CD4-positive, alpha-beta memory T cell (primary cell): ENCODE measurements around the gene PRKAG3. TPM values are rescaled to one million over a fixed set of nuclear protein-coding genes. Genes with fewer than 3 reads are reported as not detected.

Source experiments
- CTCF ChIA-PET: fragments of 350-600 bp; sonication (Branson Sonifier 250); formaldehyde crosslinking; loops from one replicate; lab custom pipeline; 2021; ENCODE audit warnings: inconsistent platforms; ENCODE audit not compliant: partially characterized antibody; lab: Charles Lee
- POLR2A ChIA-PET: fragments of 350-600 bp; sonication (Branson Sonifier 250); formaldehyde crosslinking; loops from one replicate; lab custom pipeline; 2021; ENCODE audit not compliant: partially characterized antibody; lab: Charles Lee
- DNase-seq, 5 donors: peaks; one replicate each; pipeline versions ENCODE4 v3.0.0 to v3.0.0-alpha.2; 2020 to 2022; ENCODE audit warnings: mixed read lengths in 1 of 5
- H3K27ac ChIP-seq: one replicate; pipeline ENCODE4 v1.7.0; 2013; ENCODE audit warnings: low read depth, low read length
- H3K27me3 ChIP-seq: 2 replicates; pipeline ENCODE4 v1.7.0; 2013; ENCODE audit warnings: mild to moderate bottlenecking, low read length, moderate library complexity; ENCODE audit not compliant: insufficient read depth
- H3K36me3 ChIP-seq: 2 replicates; pipeline ENCODE4 v1.7.0; 2013; ENCODE audit warnings: mild to moderate bottlenecking, low read length, moderate library complexity; ENCODE audit not compliant: insufficient read depth
- H3K4me1 ChIP-seq: 2 replicates; pipeline ENCODE4 v1.7.0; 2013; ENCODE audit warnings: mild to moderate bottlenecking, low read length, moderate library complexity; ENCODE audit not compliant: insufficient read depth
- H3K4me3 ChIP-seq, 2 donors: one replicate each; pipeline ENCODE4 v1.7.0; 2013; ENCODE audit warnings: low read length in 2 of 2, mild to moderate bottlenecking in 1 of 2
- H3K9me3 ChIP-seq, 2 donors: one replicate each; pipeline ENCODE4 v1.7.0; 2013; ENCODE audit warnings: low read length in 2 of 2, control low read depth in 1 of 2; ENCODE audit not compliant: control insufficient read depth in 1 of 2
- H3K27ac Mint-ChIP-seq, 7 donors: one replicate each; pipeline ENCODE4 v1.8.0; 2020 to 2021; ENCODE audit warnings: mixed read lengths in 7 of 7, mild to moderate bottlenecking in 6 of 7, inconsistent platforms in 3 of 7, moderate library complexity in 3 of 7
- H3K27me3 Mint-ChIP-seq, 2 donors: one replicate each; pipeline ENCODE4 v1.8.0; 2020 to 2021; ENCODE audit warnings: mixed read lengths in 2 of 2
- H3K36me3 Mint-ChIP-seq, 2 donors: one replicate each; pipeline ENCODE4 v1.8.0; 2020 to 2021; ENCODE audit warnings: mixed read lengths in 2 of 2, inconsistent platforms in 1 of 2, mild to moderate bottlenecking in 1 of 2
- H3K4me1 Mint-ChIP-seq, 4 donors: one replicate each; pipeline ENCODE4 v1.8.0; 2020 to 2021; ENCODE audit warnings: mixed read lengths in 4 of 4, mild to moderate bottlenecking in 1 of 4
- H3K4me3 Mint-ChIP-seq, 8 donors: one replicate each; pipeline ENCODE4 v1.8.0; 2020 to 2021; ENCODE audit warnings: mixed read lengths in 8 of 8, mild to moderate bottlenecking in 7 of 8, moderate library complexity in 6 of 8, inconsistent platforms in 3 of 8
- H3K9me3 Mint-ChIP-seq, 8 donors: one replicate each; pipeline ENCODE4 v1.8.0; 2020 to 2021; ENCODE audit warnings: mixed read lengths in 8 of 8, mild to moderate bottlenecking in 5 of 8, inconsistent platforms in 3 of 8, moderate library complexity in 1 of 8
- intact Hi-C: fragments of 100-400 bp; cut with micrococcal nuclease; formaldehyde crosslinking; loops from one replicate; pipeline ENCODE4 v1.15.1; 2023
- polyA plus RNA-seq, 2 donors: library from polyadenylated mRNA; unstranded; fragments of 300-500 nt; fragmentation: Illumina TruSeq; gene quantifications; one replicate each; pipeline ENCODE4 v1.2.3, GENCODE V29; 2021
- total RNA-seq, 2 experiments: library from RNA; stranded (reverse); gene quantifications; one replicate each; pipeline ENCODE4 v1.2.3, GENCODE V29; 2021

The PRKAG3 gene
- total and polyA plus RNA-seq, 4 experiments from 2014 or later: not detected

GRCh38 chr2:218878486-218878885 is 46.9 kb upstream of the PRKAG3 start:
- ChIA-PET CTCF (interaction anchor here (5.0 to 16.6 kb wide), 4 partner anchors 9 to 30 kb away, joined by 36 to 1167 read pairs (median 89); no protein-coding TSS in a partner anchor), POLR2A (interaction anchor here (16.5 kb wide), 1 partner anchor 17 kb away, joined by 667 read pairs; no protein-coding TSS in a partner anchor)
- H3K27me3 Mint-ChIP-seq: peaks cover 11 to 16% of the 10 kb centered on the region in 2 donors
- H3K27ac ChIP-seq: no peak overlapping the region
- intact Hi-C loops: no loop called here
- no peak overlapping the region for H3K4me3 ChIP-seq
- H3K4me1 Mint-ChIP-seq: peaks cover 31 to 62% (median 44%) of the 10 kb centered on the region in 4 donors
- H3K27ac Mint-ChIP-seq: peak overlapping the region in 1 of 7 donors; percentile 79
- no peak for DNase-seq
- H3K27me3 ChIP-seq: peaks cover 11% of the 10 kb centered on the region
- H3K36me3 Mint-ChIP-seq: peaks cover 0 to 6% of the 10 kb centered on the region in 2 donors
- no peaks in the 10 kb centered on the region for H3K36me3 ChIP-seq
- H3K4me1 ChIP-seq: peaks cover 52% of the 10 kb centered on the region
- H3K9me3 Mint-ChIP-seq: no peaks in the 10 kb centered on the region
- no peaks in the 10 kb centered on the region for H3K9me3 ChIP-seq
- peak overlapping the region in 1 of 8 donors; percentile 44 for H3K4me3 Mint-ChIP-seq

- H3K27ac Mint-ChIP-seq: peak overlapping the region in 2 of 7 donors; percentile 12 to 79
Measured at GRCh38 chr2:218877891-218878290, 46.3 kb upstream of the PRKAG3 start.

GRCh38 chr2:218877331-218877730 is 45.7 kb upstream of the PRKAG3 start:
- no peak for DNase-seq
- ChIA-PET CTCF (interaction anchor here (0.7 to 16.6 kb wide), 11 partner anchors 10 to 277 kb away, joined by 3 to 1167 read pairs (median 10); partner anchors contain the start of genes BCS1L and ZNF142), POLR2A (interaction anchor here (0.9 to 16.5 kb wide), 3 partner anchors 10 to 167 kb away, joined by 4 to 667 read pairs (median 4); partner anchors contain the start of gene TTLL4)
- H3K27ac Mint-ChIP-seq: peak overlapping the region in 5 of 7 donors; percentile 42 to 81 (median 65)
- H3K36me3 Mint-ChIP-seq: peaks cover 0 to 6% of the 10 kb centered on the region in 2 donors
- H3K4me3 Mint-ChIP-seq: peak overlapping the region in 1 of 8 donors; percentile 20
- H3K4me1 Mint-ChIP-seq: peaks cover 26 to 61% (median 40%) of the 10 kb centered on the region in 4 donors
- peaks cover 55% of the 10 kb centered on the region for H3K4me1 ChIP-seq
- H3K4me3 ChIP-seq: no peak overlapping the region
- peaks cover 20% of the 10 kb centered on the region for H3K27me3 ChIP-seq
- H3K9me3 Mint-ChIP-seq: no peaks in the 10 kb centered on the region
- no peaks in the 10 kb centered on the region for H3K9me3 ChIP-seq
- H3K27me3 Mint-ChIP-seq: peaks cover 16 to 24% of the 10 kb centered on the region in 2 donors
- H3K36me3 ChIP-seq: no peaks in the 10 kb centered on the region
- no peak overlapping the region for H3K27ac ChIP-seq
- intact Hi-C loops: no loop called here

More at GRCh38 chr2:218877891-218878290, 46.3 kb upstream of the PRKAG3 start:
- no peak overlapping the region for H3K4me3 ChIP-seq
- ChIA-PET CTCF (interaction anchor here (5.0 to 16.6 kb wide), 4 partner anchors 9 to 30 kb away, joined by 36 to 1167 read pairs (median 89); no protein-coding TSS in a partner anchor), POLR2A (interaction anchor here (16.5 kb wide), 1 partner anchor 17 kb away, joined by 667 read pairs; no protein-coding TSS in a partner anchor)
- no peak overlapping the region for H3K27ac ChIP-seq
- H3K4me1 Mint-ChIP-seq: peaks cover 31 to 61% (median 44%) of the 10 kb centered on the region in 4 donors
- intact Hi-C loops: no loop called here
- peaks cover 55% of the 10 kb centered on the region for H3K4me1 ChIP-seq
- H3K4me3 Mint-ChIP-seq: no peak overlapping the region
- H3K36me3 Mint-ChIP-seq: peaks cover 0 to 6% of the 10 kb centered on the region in 2 donors
- no peak for DNase-seq
- H3K9me3 Mint-ChIP-seq: no peaks in the 10 kb centered on the region
- H3K27me3 Mint-ChIP-seq: peaks cover 14 to 20% of the 10 kb centered on the region in 2 donors
- H3K36me3 ChIP-seq: no peaks in the 10 kb centered on the region
- no peaks in the 10 kb centered on the region for H3K9me3 ChIP-seq
- H3K27me3 ChIP-seq: peaks cover 14% of the 10 kb centered on the region

- DNase-seq: peak; percentile 72 to 83 (median 76)
- Histone ChIP-seq H3K27ac (no peak overlapping the region), H3K27me3 (peaks cover 26% of the 10 kb centered on the region), H3K9me3 (no peaks in the 10 kb centered on the region), H3K36me3 (no peaks in the 10 kb centered on the region), H3K4me1 (peaks cover 55% of the 10 kb centered on the region), H3K4me3 (no peak overlapping the region)
- peaks cover 0 to 4% of the 10 kb centered on the region in 2 donors for H3K36me3 Mint-ChIP-seq
- ChIA-PET POLR2A (interaction anchor here (0.9 to 16.5 kb wide), 3 partner anchors 11 to 166 kb away, joined by 4 to 667 read pairs (median 4); partner anchors contain the start of gene TTLL4), CTCF (interaction anchor here (0.7 to 16.6 kb wide), 16 partner anchors 10 to 378 kb away, joined by 3 to 1167 read pairs (median 6); partner anchors contain the start of genes BCS1L and ZNF142)
- peaks cover 29 to 61% (median 41%) of the 10 kb centered on the region in 4 donors for H3K4me1 Mint-ChIP-seq
- peak overlapping the region in 3 of 8 donors; percentile 15 to 62 (median 29) for H3K4me3 Mint-ChIP-seq
- H3K9me3 Mint-ChIP-seq: no peaks in the 10 kb centered on the region
- intact Hi-C loops: loop anchor here (1.0 kb wide), 3 partner anchors 22 to 104 kb away; no protein-coding TSS in a partner anchor
- H3K27me3 Mint-ChIP-seq: peaks cover 22 to 30% of the 10 kb centered on the region in 2 donors
- peak overlapping the region; percentile 32 to 86 (median 65) for H3K27ac Mint-ChIP-seq
Measured at GRCh38 chr2:218876562-218877219, 45.1 kb upstream of the PRKAG3 start.

- Histone ChIP-seq H3K4me3 (no peak overlapping the region), H3K4me1 (peaks cover 54% of the 10 kb centered on the region)
Measured at GRCh38 chr2:218875692-218876246, 44.2 kb upstream of the PRKAG3 start.

GRCh38 chr2:218873359-218874194 is 42.0 kb upstream of the PRKAG3 start:
- DNase-seq: peak in 1 of 5 donors; percentile 45
- ChIA-PET POLR2A (interaction anchor here (16.5 kb wide), 1 partner anchor 21 kb away, joined by 667 read pairs; no protein-coding TSS in a partner anchor), CTCF (interaction anchor here (1.1 to 16.6 kb wide), 7 partner anchors 11 to 114 kb away, joined by 3 to 1167 read pairs (median 36); no protein-coding TSS in a partner anchor)
- no peak overlapping the region for H3K27ac ChIP-seq
- H3K4me3 Mint-ChIP-seq: peak overlapping the region in 7 of 8 donors; percentile 24 to 61 (median 60)
- H3K36me3 ChIP-seq: no peaks in the 10 kb centered on the region
- H3K27ac Mint-ChIP-seq: peak overlapping the region in 1 of 7 donors; percentile 88
- no peaks in the 10 kb centered on the region for H3K36me3 Mint-ChIP-seq
- intact Hi-C loops: no loop called here
- no peaks in the 10 kb centered on the region for H3K9me3 Mint-ChIP-seq
- H3K27me3 Mint-ChIP-seq: peaks cover 29 to 39% of the 10 kb centered on the region in 2 donors
- H3K9me3 ChIP-seq: no peaks in the 10 kb centered on the region
- H3K4me3 ChIP-seq: no peak overlapping the region
- H3K4me1 Mint-ChIP-seq: peaks cover 19 to 55% (median 28%) of the 10 kb centered on the region in 4 donors
- peaks cover 28% of the 10 kb centered on the region for H3K27me3 ChIP-seq
- peaks cover 42% of the 10 kb centered on the region for H3K4me1 ChIP-seq

More at GRCh38 chr2:218875692-218876246, 44.2 kb upstream of the PRKAG3 start:
- H3K27me3 Mint-ChIP-seq: peaks cover 24 to 32% of the 10 kb centered on the region in 2 donors
- no peaks in the 10 kb centered on the region for H3K9me3 Mint-ChIP-seq
- H3K4me3 Mint-ChIP-seq: no peak overlapping the region
- no peaks in the 10 kb centered on the region for H3K9me3 ChIP-seq
- no peak overlapping the region for H3K27ac ChIP-seq
- peaks cover 28% of the 10 kb centered on the region for H3K27me3 ChIP-seq
- peaks cover 0 to 4% of the 10 kb centered on the region in 2 donors for H3K36me3 Mint-ChIP-seq
- ChIA-PET CTCF (interaction anchor here (0.8 to 16.6 kb wide), 14 partner anchors 9 to 379 kb away, joined by 3 to 1167 read pairs (median 9); no protein-coding TSS in a partner anchor), POLR2A (interaction anchor here (1.8 to 16.5 kb wide), 2 partner anchors 19 to 165 kb away, joined by 4 to 667 read pairs; partner anchors contain the start of gene TTLL4)
- H3K4me1 Mint-ChIP-seq: peaks cover 24 to 56% (median 36%) of the 10 kb centered on the region in 4 donors
- intact Hi-C loops: loop anchor here (1.0 kb wide), 3 partner anchors 22 to 105 kb away; no protein-coding TSS in a partner anchor
- no peak for DNase-seq
- H3K27ac Mint-ChIP-seq: no peak overlapping the region
- H3K36me3 ChIP-seq: no peaks in the 10 kb centered on the region
